ES-I3 (cell line): ENCODE measurements around the gene OR10H5.
"Not testable (repeated sequence)": the region's sequence is repeated elsewhere in the genome, so short reads cannot be mapped to it uniquely, and the experiment has no call there.

Experiments
- H3K36me3 ChIP-seq: 2 replicates; pipeline ENCODE4 v1.6.1; 2013; ENCODE audit warnings: mild to moderate bottlenecking, low read length, control low read depth, moderate library complexity; ENCODE audit not compliant: insufficient read depth
- H3K4me1 ChIP-seq: 2 replicates; pipeline ENCODE4 v1.6.1; 2013; ENCODE audit warnings: mild to moderate bottlenecking, control low read depth, low read length; ENCODE audit not compliant: insufficient read depth
- H3K9ac ChIP-seq: 2 replicates; pipeline ENCODE4 v1.6.1; 2013; ENCODE audit warnings: low read depth, mild to moderate bottlenecking, low read length, moderate library complexity
- H3K9me3 ChIP-seq: 2 replicates; pipeline ENCODE4 v1.6.1; 2013; ENCODE audit warnings: mild to moderate bottlenecking, low read length, moderate library complexity; ENCODE audit not compliant: control insufficient read depth, insufficient read depth

OR10H5 gene

GRCh38 chr19:15787611-15788155 lies at the start of gene OR10H5:
TSS of gene OR10H5 (plus strand) at chr19:15787661. CDS start at chr19:15794049, 6,388 bp downstream.
- no peaks in the 10 kb centered on the region for H3K9me3 ChIP-seq
- H3K36me3 ChIP-seq, result no peaks in the 10 kb centered on the region
- no peak within 1 kb of the TSS for H3K9ac ChIP-seq
- H3K4me1 ChIP-seq, result no peaks in the 10 kb centered on the region

- Histone ChIP-seq H3K36me3 (no peaks in the 10 kb centered on the region), H3K9me3 (peaks cover 3% of the 10 kb centered on the region; the same call in 1 of the 2 replicates), H3K9ac (no peak within 1 kb of the TSS), H3K4me1 (no peaks in the 10 kb centered on the region)
Measured at GRCh38 chr19:15737722-15738121, 49.7 kb upstream of the OR10H5 start, which contains the start of gene OR10H3. TSS of gene OR10H3 (plus strand) at chr19:15737985. CDS start at chr19:15741393, 3,408 bp downstream.

- Histone ChIP-seq H3K36me3 (no peaks in the 10 kb centered on the region), H3K9ac (no peak overlapping the region), H3K4me1 (no peaks in the 10 kb centered on the region), H3K9me3 (peaks cover 3% of the 10 kb centered on the region; the same call in 1 of the 2 replicates)
Measured at GRCh38 chr19:15740785-15741184, 46.7 kb upstream of the OR10H5 start.

GRCh38 chr19:15748239-15748638 lies 39.2 kb upstream of the OR10H5 start:
- no peaks in the 10 kb centered on the region for H3K36me3 ChIP-seq
- H3K9ac ChIP-seq, result no peak overlapping the region
- H3K4me1 ChIP-seq, result no peaks in the 10 kb centered on the region
- no peaks in the 10 kb centered on the region for H3K9me3 ChIP-seq

GRCh38 chr19:15758379-15758778 lies 29.1 kb upstream of the OR10H5 start:
- no peak overlapping the region for H3K9ac ChIP-seq
- no peaks in the 10 kb centered on the region for H3K4me1 ChIP-seq
- no peaks in the 10 kb centered on the region for H3K36me3 ChIP-seq
- H3K9me3 ChIP-seq, result no peaks in the 10 kb centered on the region

- no peaks in the 10 kb centered on the region for H3K9me3 ChIP-seq
- H3K9ac ChIP-seq, result peak overlapping the region; percentile 26; the same call in 1 of the 2 replicates
- no peaks in the 10 kb centered on the region for H3K36me3 ChIP-seq
- no peaks in the 10 kb centered on the region for H3K4me1 ChIP-seq
Measured at GRCh38 chr19:15759962-15760565, 27.4 kb upstream of the OR10H5 start.

- Histone ChIP-seq H3K9me3 (no peaks in the 10 kb centered on the region), H3K9ac (no peak overlapping the region), H3K4me1 (no peaks in the 10 kb centered on the region), H3K36me3 (no peaks in the 10 kb centered on the region)
Measured at GRCh38 chr19:15769586-15769985, 17.9 kb upstream of the OR10H5 start.

GRCh38 chr19:15774159-15774558 lies 13.3 kb upstream of the OR10H5 start:
- H3K9me3 ChIP-seq, result not testable (repeated sequence)

GRCh38 chr19:15775249-15775648 lies 12.2 kb upstream of the OR10H5 start:
- Histone ChIP-seq H3K9ac (no peak overlapping the region), H3K36me3 (no peaks in the 10 kb centered on the region), H3K4me1 (no peaks in the 10 kb centered on the region; the same call in 1 of the 2 replicates), H3K9me3 (no peaks in the 10 kb centered on the region)

More at GRCh38 chr19:15774159-15774558, 13.3 kb upstream of the OR10H5 start:
- not testable (repeated sequence) for H3K9ac ChIP-seq, H3K4me1 ChIP-seq, H3K36me3 ChIP-seq

- Histone ChIP-seq H3K9ac (no peak overlapping the region), H3K4me1 (no peaks in the 10 kb centered on the region; the same call in 1 of the 2 replicates), H3K9me3 (no peaks in the 10 kb centered on the region), H3K36me3 (no peaks in the 10 kb centered on the region)
Measured at GRCh38 chr19:15776264-15776663, 11.2 kb upstream of the OR10H5 start.

GRCh38 chr19:15776991-15777970 lies 10.2 kb upstream of the OR10H5 start:
- no peaks in the 10 kb centered on the region; the same call in 1 of the 2 replicates for H3K4me1 ChIP-seq
- no peaks in the 10 kb centered on the region for H3K36me3 ChIP-seq
- H3K9me3 ChIP-seq, result no peaks in the 10 kb centered on the region
- no peak overlapping the region for H3K9ac ChIP-seq

GRCh38 chr19:15779756-15780476 lies 7.5 kb upstream of the OR10H5 start:
- no peak overlapping the region for H3K9ac ChIP-seq
- no peaks in the 10 kb centered on the region for H3K36me3 ChIP-seq
- H3K9me3 ChIP-seq, result no peaks in the 10 kb centered on the region
- no peaks in the 10 kb centered on the region; the same call in 1 of the 2 replicates for H3K4me1 ChIP-seq

GRCh38 chr19:15780610-15781418 lies 6.6 kb upstream of the OR10H5 start:
- Histone ChIP-seq H3K9me3 (no peaks in the 10 kb centered on the region), H3K9ac (no peak overlapping the region), H3K36me3 (no peaks in the 10 kb centered on the region), H3K4me1 (no peaks in the 10 kb centered on the region; the same call in 1 of the 2 replicates)
